DLD1 (cell line): ENCODE measurements around the gene EXOC4.

Experiments
- in situ Hi-C: cut with HindIII; loops from 2 replicates; pipeline ENCODE4 v1.10.0; 2017; ENCODE audit warnings: low sequenced_read_pairs

Gene EXOC4

GRCh38 chr7:134078991-134079390 is 826.1 kb downstream of the EXOC4 start:
- in situ Hi-C loops = no loop called here

- in situ Hi-C loops = no loop called here
Measured at GRCh38 chr7:134081695-134082094, 828.8 kb downstream of the EXOC4 start.

GRCh38 chr7:134083766-134084487 is 831.0 kb downstream of the EXOC4 start:
- in situ Hi-C loops = no loop called here

GRCh38 chr7:134084488-134085144 is 831.7 kb downstream of the EXOC4 start:
- in situ Hi-C loops = no loop called here

- in situ Hi-C loops = no loop called here
Measured at GRCh38 chr7:134085311-134085710, 832.4 kb downstream of the EXOC4 start.

GRCh38 chr7:134086998-134087735 is 834.3 kb downstream of the EXOC4 start:
- in situ Hi-C loops = no loop called here

GRCh38 chr7:134088199-134088598 is 835.3 kb downstream of the EXOC4 start:
- in situ Hi-C loops = no loop called here

- in situ Hi-C loops = no loop called here
Measured at GRCh38 chr7:134089446-134089845, 836.6 kb downstream of the EXOC4 start.

- in situ Hi-C loops = no loop called here
Measured at GRCh38 chr7:134098072-134098471, 845.2 kb downstream of the EXOC4 start.

GRCh38 chr7:134101716-134102115 is 848.8 kb downstream of the EXOC4 start:
- in situ Hi-C loops = no loop called here

- in situ Hi-C loops = no loop called here
Measured at GRCh38 chr7:134104166-134104565, 851.3 kb downstream of the EXOC4 start.

- in situ Hi-C loops = no loop called here
Measured at GRCh38 chr7:134105841-134106240, 853.0 kb downstream of the EXOC4 start.

- in situ Hi-C loops = no loop called here
Measured at GRCh38 chr7:134108802-134109201, 855.9 kb downstream of the EXOC4 start.

- in situ Hi-C loops = no loop called here
Measured at GRCh38 chr7:134113655-134114054, 860.8 kb downstream of the EXOC4 start.

- in situ Hi-C loops = no loop called here
Measured at GRCh38 chr7:134114992-134115391, 862.1 kb downstream of the EXOC4 start.
